Upper lobe of left lung (tissue), 6 donors: ENCODE measurements around the gene UBE4B. TPM values are rescaled to one million over a fixed set of nuclear protein-coding genes. Genes with fewer than 3 reads are reported as not detected.

Experiments
- ATAC-seq, 2 donors: fragments of 200-7000 bp; cut with Tn5 transposase; one replicate each; pipeline ENCODE4 v1.9.1; 2022; ENCODE audit warnings: mild to moderate bottlenecking in 2 of 2, moderate library complexity in 2 of 2; ENCODE audit not compliant: low FRiP score in 2 of 2
- DNase-seq, 2 donors: peaks; one replicate each; pipeline ENCODE4 v3.0.0-alpha.2; 2019 to 2020
- H3K27ac ChIP-seq, 4 donors: fragments of 200-600 bp; sonication (generic); one replicate each; pipeline ENCODE4 v1.5.1; 2016 to 2019
- H3K27me3 ChIP-seq, 4 donors: fragments of 200-600 bp; sonication (generic); one replicate each; pipeline ENCODE4 v1.5.1; 2017 to 2019
- H3K36me3 ChIP-seq, 4 donors: fragments of 200-600 bp; sonication (generic); one replicate each; pipeline ENCODE4 v1.5.1; 2016 to 2019
- H3K4me1 ChIP-seq, 4 donors: fragments of 200-600 bp; sonication (generic); one replicate each; pipeline ENCODE4 v1.5.1; 2018 to 2019
- H3K4me3 ChIP-seq, 4 donors: fragments of 200-600 bp; sonication (generic); one replicate each; pipeline ENCODE4 v1.5.1; 2017 to 2019; ENCODE audit warnings: mild to moderate bottlenecking in 2 of 4, moderate library complexity in 1 of 4
- H3K9me3 ChIP-seq, 4 donors: fragments of 200-600 bp; sonication (generic); one replicate each; pipeline ENCODE4 v1.5.1; 2018 to 2019
- EP300 ChIP-seq, 4 donors: sonication (generic); formaldehyde crosslinking; IDR thresholded peaks; one replicate each; pipeline ENCODE4 v1.5.1; 2017; ENCODE audit warnings: antibody characterized with exemption in 4 of 4, control low read depth in 2 of 4
- POLR2A ChIP-seq, 4 donors: fragments of 450-650 bp; IDR thresholded peaks; one replicate each; pipeline ENCODE4 v1.5.1; 2016 to 2017; ENCODE audit warnings: antibody characterized with exemption in 4 of 4, mild to moderate bottlenecking in 2 of 4
- POLR2AphosphoS5 ChIP-seq, 2 donors: sonication (generic); formaldehyde crosslinking; IDR thresholded peaks; one replicate each; pipeline ENCODE4 v1.5.1; 2017; ENCODE audit warnings: antibody characterized with exemption in 2 of 2
- WGBS, 2 donors: methylation state at CpG; one replicate each; pipeline ENCODE4 v1.1.5; 2017 to 2018; 5-methylcytosine and 5-hydroxymethylcytosine counted together
- total RNA-seq, 6 donors: library from RNA; depleted of rRNA in 4 of 6; stranded (reverse); fragments of >200 nt in 4 of 6; gene quantifications; one replicate each; pipeline versions ENCODE4 v1.1.0 to v1.2.1, GENCODE V29; 2016 to 2021
- TF ChIP-seq, protein P1 (sequence below), 6 experiments: fragments of 450-650 bp in 4 of 6; fragments of 200-600 bp in 2 of 6; sonication (generic) in 2 of 6; IDR thresholded peaks; one replicate each; pipeline ENCODE4 v1.5.1; 2016 to 2019; ENCODE audit warnings: antibody characterized with exemption in 6 of 6
- donor health status: DM: no; HTN: no; CAD: no; lungs with moderate emphysema.
- donor health status: DM: no; HTN: yes; CAD: no; lungs with severe emphysema.

UBE4B gene
- total RNA-seq, 6 donors from 2014 or later = 24.5 to 83.8 (median 42.8) TPM

DNA sequence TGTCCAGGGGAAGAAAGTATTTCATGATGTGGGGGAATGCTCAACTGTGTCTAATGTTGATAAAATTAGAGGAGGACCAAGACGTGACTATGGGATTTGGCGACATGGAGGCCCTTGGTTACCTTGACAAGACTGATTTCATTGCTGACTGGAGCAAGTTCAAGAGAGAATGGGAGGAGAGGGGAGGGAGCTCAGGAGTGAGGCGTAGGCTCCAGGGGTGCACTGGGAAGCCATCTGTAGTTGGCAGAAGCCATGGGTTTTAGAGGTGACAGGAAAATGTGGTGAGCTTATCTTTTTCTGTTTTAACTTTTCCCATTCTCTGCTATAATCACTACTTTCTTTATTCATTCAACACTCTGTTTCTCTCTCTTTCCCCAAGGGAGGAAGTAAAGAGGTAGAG, 15.8 kb downstream of the UBE4B start:
- WGBS, 2 donors = 94 to 96% methylated on average over 3 of the region's 3 CpGs
- Histone ChIP-seq H3K27me3 (no peaks in the 10 kb centered on the region), H3K4me1 (peaks cover 4 to 20% (median 14%) of the 10 kb centered on the region in 4 donors), H3K27ac (no peak overlapping the region), H3K36me3 (peaks cover 0 to 18% (median 8%) of the 10 kb centered on the region in 4 donors), H3K4me3 (no peak overlapping the region), H3K9me3 (no peaks in the 10 kb centered on the region)
- no peak for DNase-seq
- TF ChIP-seq POLR2AphosphoS5 (IDR thresholded peaks at IDR 0.05) = no peak
- no peak for TF ChIP-seq EP300 (IDR thresholded peaks at IDR 0.05)
- TF ChIP-seq, protein P1, sequence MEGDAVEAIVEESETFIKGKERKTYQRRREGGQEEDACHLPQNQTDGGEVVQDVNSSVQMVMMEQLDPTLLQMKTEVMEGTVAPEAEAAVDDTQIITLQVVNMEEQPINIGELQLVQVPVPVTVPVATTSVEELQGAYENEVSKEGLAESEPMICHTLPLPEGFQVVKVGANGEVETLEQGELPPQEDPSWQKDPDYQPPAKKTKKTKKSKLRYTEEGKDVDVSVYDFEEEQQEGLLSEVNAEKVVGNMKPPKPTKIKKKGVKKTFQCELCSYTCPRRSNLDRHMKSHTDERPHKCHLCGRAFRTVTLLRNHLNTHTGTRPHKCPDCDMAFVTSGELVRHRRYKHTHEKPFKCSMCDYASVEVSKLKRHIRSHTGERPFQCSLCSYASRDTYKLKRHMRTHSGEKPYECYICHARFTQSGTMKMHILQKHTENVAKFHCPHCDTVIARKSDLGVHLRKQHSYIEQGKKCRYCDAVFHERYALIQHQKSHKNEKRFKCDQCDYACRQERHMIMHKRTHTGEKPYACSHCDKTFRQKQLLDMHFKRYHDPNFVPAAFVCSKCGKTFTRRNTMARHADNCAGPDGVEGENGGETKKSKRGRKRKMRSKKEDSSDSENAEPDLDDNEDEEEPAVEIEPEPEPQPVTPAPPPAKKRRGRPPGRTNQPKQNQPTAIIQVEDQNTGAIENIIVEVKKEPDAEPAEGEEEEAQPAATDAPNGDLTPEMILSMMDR (IDR thresholded peaks at IDR 0.05) = no peak
- TF ChIP-seq POLR2A (IDR thresholded peaks at IDR 0.05) = no peak
- ATAC-seq = no peak

DNA sequence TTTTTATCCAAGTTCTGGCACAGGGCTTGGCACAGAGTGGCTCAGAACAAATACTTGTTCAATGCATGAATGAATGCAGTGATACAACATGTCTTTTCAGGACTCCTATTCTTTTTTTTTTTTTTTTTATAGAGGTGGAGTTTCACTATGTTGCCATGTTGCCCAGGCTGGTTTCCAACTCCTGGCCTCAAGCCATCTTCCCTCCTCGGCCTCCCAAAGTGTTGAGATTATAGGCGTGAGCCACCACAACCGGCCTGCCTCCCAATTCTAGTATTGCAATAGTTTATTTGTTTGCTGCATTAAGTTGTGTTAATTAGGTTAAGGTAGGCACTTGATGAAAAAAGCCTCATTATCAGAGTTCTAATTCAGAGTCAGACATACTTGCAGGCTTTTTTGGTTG, 17.9 kb downstream of the UBE4B start:
- DNase-seq = no peak
- H3K27ac ChIP-seq = no peak overlapping the region
- H3K9me3 ChIP-seq = no peaks in the 10 kb centered on the region
- no peak for ATAC-seq
- no peak overlapping the region for H3K4me3 ChIP-seq
- H3K36me3 ChIP-seq = peaks cover 0 to 18% (median 8%) of the 10 kb centered on the region in 4 donors
- 73 to 85% methylated on average over 3 of the region's 3 CpGs for WGBS, 2 donors
- no peak for TF ChIP-seq POLR2AphosphoS5 (IDR thresholded peaks at IDR 0.05)
- TF ChIP-seq, protein P1 (IDR thresholded peaks at IDR 0.05) = no peak
- no peak for TF ChIP-seq EP300 (IDR thresholded peaks at IDR 0.05)
- TF ChIP-seq POLR2A (IDR thresholded peaks at IDR 0.05) = no peak
- H3K27me3 ChIP-seq = no peaks in the 10 kb centered on the region
- H3K4me1 ChIP-seq = peaks cover 0 to 17% (median 14%) of the 10 kb centered on the region in 4 donors

DNA sequence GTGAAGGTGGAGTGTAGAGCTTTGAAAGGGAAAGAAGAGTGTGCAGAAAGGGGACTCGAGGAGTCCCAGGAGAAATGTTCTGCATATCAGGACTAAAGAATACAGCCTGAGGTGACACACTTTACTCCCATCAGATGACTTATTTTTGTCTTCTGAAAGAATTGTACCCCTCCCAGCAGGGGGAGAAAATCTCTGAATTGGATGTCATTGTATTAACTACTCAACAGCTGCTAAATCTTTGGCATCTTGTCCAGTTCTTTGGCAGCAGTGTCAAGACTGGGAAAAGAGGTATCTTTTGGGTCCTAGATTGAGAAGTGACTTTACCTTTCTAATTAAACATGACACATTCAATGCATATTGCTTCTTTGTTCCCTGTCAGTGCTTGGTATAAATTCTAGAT, 18.9 kb downstream of the UBE4B start:
- Histone ChIP-seq H3K4me1 (peaks cover 0 to 17% (median 14%) of the 10 kb centered on the region in 4 donors), H3K9me3 (no peaks in the 10 kb centered on the region), H3K27ac (no peak overlapping the region), H3K27me3 (no peaks in the 10 kb centered on the region), H3K36me3 (peaks cover 0 to 18% (median 8%) of the 10 kb centered on the region in 4 donors), H3K4me3 (no peak overlapping the region)
- TF ChIP-seq EP300 (IDR thresholded peaks at IDR 0.05) = no peak
- TF ChIP-seq POLR2AphosphoS5 (IDR thresholded peaks at IDR 0.05) = no peak
- TF ChIP-seq POLR2A (IDR thresholded peaks at IDR 0.05) = no peak
- TF ChIP-seq, protein P1 (IDR thresholded peaks at IDR 0.05) = no peak
- ATAC-seq = no peak
- 86 to 95% methylated on average over 1 of the region's 1 CpG for WGBS, 2 donors
- no peak for DNase-seq

DNA sequence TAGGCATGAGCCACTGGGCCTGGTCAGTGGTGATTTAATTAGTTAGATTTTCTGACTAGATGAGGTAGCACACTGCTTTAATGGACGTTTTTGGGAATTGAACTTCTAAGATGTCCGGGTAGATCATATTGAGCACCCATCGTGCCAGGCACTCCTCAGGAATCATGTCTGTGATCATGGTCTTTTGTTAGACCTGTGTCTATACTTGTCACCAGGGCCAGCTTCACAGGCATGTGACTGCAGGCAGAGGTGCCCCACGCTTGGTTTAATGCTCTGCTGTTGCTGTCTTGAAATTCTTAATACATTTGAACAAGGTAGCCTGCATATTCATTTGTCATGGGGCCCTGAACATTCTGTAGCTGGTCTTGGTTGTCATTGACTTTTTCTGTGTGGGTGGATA, 19.6 kb downstream of the UBE4B start:
- DNase-seq = peak in 1 of 2 donors; percentile 6
- Histone ChIP-seq H3K27me3 (no peaks in the 10 kb centered on the region), H3K36me3 (peaks cover 0 to 18% (median 8%) of the 10 kb centered on the region in 4 donors), H3K27ac (no peak overlapping the region), H3K9me3 (no peaks in the 10 kb centered on the region), H3K4me3 (no peak overlapping the region), H3K4me1 (peaks cover 0 to 22% (median 18%) of the 10 kb centered on the region in 4 donors)
- TF ChIP-seq, protein P1 (IDR thresholded peaks at IDR 0.05) = no peak
- TF ChIP-seq POLR2AphosphoS5 (IDR thresholded peaks at IDR 0.05) (no peak), EP300 (IDR thresholded peaks at IDR 0.05) (no peak), POLR2A (IDR thresholded peaks at IDR 0.05) (no peak)
- no peak for ATAC-seq
- 92 to 100% methylated on average over 4 of the region's 4 CpGs for WGBS, 2 donors

DNA sequence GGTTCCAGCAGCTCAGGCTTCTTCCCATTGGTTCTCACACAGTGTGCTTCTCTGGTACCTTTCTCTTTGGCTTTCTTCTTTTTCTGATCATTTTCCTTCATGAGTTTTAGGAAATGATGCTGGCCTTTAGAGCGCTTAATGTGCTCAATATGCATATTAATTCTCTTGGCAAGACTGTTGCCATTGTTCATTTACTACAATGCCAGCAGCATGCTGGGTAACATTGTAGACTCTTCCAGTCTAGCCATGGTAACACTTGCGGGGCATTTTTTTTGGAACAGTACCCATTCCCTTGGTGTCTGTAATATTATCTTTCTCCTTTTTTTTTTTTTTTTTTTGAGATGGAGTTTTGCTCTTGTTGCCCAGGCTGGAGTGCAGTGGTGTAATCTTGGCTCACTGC, 21.7 kb downstream of the UBE4B start:
- H3K4me1 ChIP-seq = peaks cover 0 to 43% (median 25%) of the 10 kb centered on the region in 4 donors
- H3K27me3 ChIP-seq = no peaks in the 10 kb centered on the region
- TF ChIP-seq POLR2AphosphoS5 (IDR thresholded peaks at IDR 0.05) (no peak), EP300 (IDR thresholded peaks at IDR 0.05) (no peak), POLR2A (IDR thresholded peaks at IDR 0.05) (no peak)
- TF ChIP-seq, protein P1 (IDR thresholded peaks at IDR 0.05) = no peak
- H3K27ac ChIP-seq = no peak overlapping the region
- ATAC-seq (no peak), DNase-seq (no peak)
- WGBS, 2 donors = 81 to 82% methylated on average over 2 of the region's 2 CpGs
- no peak overlapping the region for H3K4me3 ChIP-seq
- no peaks in the 10 kb centered on the region for H3K9me3 ChIP-seq
- peaks cover 0 to 15% (median 6%) of the 10 kb centered on the region in 4 donors for H3K36me3 ChIP-seq
